HCT116 (cell line): Measurements from ENCODE around the gene CCDC92. TPM values are rescaled to one million over a fixed set of nuclear protein-coding genes. Genes with fewer than 3 reads are reported as not detected.

Experiments used
- ATAC-seq: fragments of 200-7000 bp; cut with Tn5 transposase; 2 replicates; pipeline ENCODE4 v1.9.1; 2020; ENCODE audit warnings: mild to moderate bottlenecking, moderate library complexity
- BruUV-seq: library from RNA; stranded (reverse); fragments of 400-500 nt; replicated peaks from 2 replicates; lab custom pipeline; 2021; lab: Mats Ljungman, UMichigan
- CTCF ChIA-PET: fragments of 300-600 bp; sonication (Branson Sonifier 250); formaldehyde crosslinking; loops from one replicate; lab custom pipeline; 2021; ENCODE audit warnings: antibody characterized with exemption; lab: Charles Lee
- POLR2A ChIA-PET: fragments of 300-600, 350-600 bp; sonication (Branson Sonifier 250); formaldehyde crosslinking; loops from one replicate; lab custom pipeline; 2021; ENCODE audit warnings: antibody characterized with exemption; lab: Charles Lee
- RAD21 ChIA-PET, 2 experiments: fragments of 300-600 bp; sonication (Branson Sonifier 250); formaldehyde crosslinking; loops; one replicate each; lab custom pipeline; 2023; ENCODE audit warnings: low total read pairs in 2 of 2; ENCODE audit not compliant: uncharacterized antibody in 2 of 2, unreplicated experiment in 2 of 2, low non-redundant PET in 1 of 2; lab: Charles Lee
- DNase-seq: peaks from one replicate; pipeline ENCODE4 v3.0.0-alpha.2; 2010; ENCODE audit warnings: low read depth, low spot score
- H2AFZ ChIP-seq: fragments of 200-600 bp; shearing (Covaris generic), sonication (generic); 2 replicates; pipeline ENCODE4 v1.6.1; 2017; ENCODE audit warnings: low read depth, mixed run types, mixed read lengths, antibody characterized with exemption, low read length; ENCODE audit not compliant: poor library complexity, severe bottlenecking
- H3K27ac ChIP-seq: 2 replicates; pipeline ENCODE4 v1.5.1; 2012; ENCODE audit warnings: low read depth, low read length
- H3K27me3 ChIP-seq: fragments of 200-600 bp; sonication (generic); 2 replicates; pipeline ENCODE4 v1.6.1; 2016; ENCODE audit warnings: mixed run types, low read length, mixed read lengths; ENCODE audit not compliant: insufficient read depth
- H3K36me3 ChIP-seq, 2 experiments: fragments of 200-500 bp in 1 of 2; fragments of 200-600 bp in 1 of 2; sonication (Bioruptor generic) in 1 of 2; sonication (generic) in 1 of 2; 2 replicates each; pipeline versions ENCODE4 v1.5.1 to v1.6.1; 2014 to 2016; ENCODE audit warnings: low read length in 2 of 2, inconsistent platforms in 1 of 2, mixed read lengths in 1 of 2, mixed run types in 1 of 2; ENCODE audit not compliant: insufficient read depth in 2 of 2, control insufficient read depth in 1 of 2
- H3K4me1 ChIP-seq, 2 experiments: fragments of 200-600 bp in 1 of 2; sonication (generic) in 1 of 2; 2 replicates each; pipeline versions ENCODE4 v1.5.1 to v1.6.1; 2012 to 2017; ENCODE audit warnings: low read length in 2 of 2, inconsistent platforms in 1 of 2, mild to moderate bottlenecking in 1 of 2, mixed read lengths in 1 of 2, mixed run types in 1 of 2, moderate library complexity in 1 of 2; ENCODE audit not compliant: insufficient read depth in 2 of 2, control insufficient read depth in 1 of 2
- H3K4me2 ChIP-seq: fragments of 200-600 bp; sonication (generic); 2 replicates; pipeline ENCODE4 v1.6.1; 2017; ENCODE audit warnings: mixed run types, low read length, mixed read lengths
- H3K4me3 ChIP-seq, 2 experiments: fragments of 200-600 bp in 1 of 2; sonication (generic) in 1 of 2; replicated peaks in 1 of 2; 2 replicates each; pipeline ENCODE4 v1.5.1; 2011 to 2016; ENCODE audit warnings: low read length in 2 of 2, control low read depth in 1 of 2, low read depth in 1 of 2, mild to moderate bottlenecking in 1 of 2, mixed read lengths in 1 of 2, mixed run types in 1 of 2
- H3K79me2 ChIP-seq: fragments of 200-600 bp; sonication (generic); 2 replicates; pipeline ENCODE4 v1.6.1; 2017; ENCODE audit warnings: mild to moderate bottlenecking, mixed run types, low read length, moderate library complexity, mixed read lengths; ENCODE audit not compliant: insufficient read depth
- H3K9ac ChIP-seq: fragments of 200-600 bp; sonication (generic); 2 replicates; pipeline ENCODE4 v1.6.1; 2016; ENCODE audit warnings: low read length, mixed read lengths
- H3K9me2 ChIP-seq: fragments of 200-600 bp; sonication (generic), shearing (Covaris generic); 2 replicates; pipeline ENCODE4 v1.6.1; 2017; ENCODE audit warnings: mixed run types, mild to moderate bottlenecking, moderate library complexity; ENCODE audit not compliant: insufficient read depth
- H3K9me3 ChIP-seq, 2 experiments: fragments of 200-500 bp in 1 of 2; fragments of 200-600 bp in 1 of 2; sonication (Bioruptor generic) in 1 of 2; sonication (generic) in 1 of 2; 2 replicates each; pipeline ENCODE4 v1.6.1; 2014 to 2017; ENCODE audit warnings: low read length in 2 of 2, mixed read lengths in 2 of 2, inconsistent platforms in 1 of 2, low read depth in 1 of 2, mild to moderate bottlenecking in 1 of 2, mixed run types in 1 of 2, moderate library complexity in 1 of 2; ENCODE audit not compliant: control insufficient read depth in 1 of 2, insufficient read depth in 1 of 2
- H4K20me1 ChIP-seq: fragments of 200-600 bp; sonication (generic), shearing (Covaris generic); 2 replicates; pipeline ENCODE4 v1.6.1; 2017; ENCODE audit warnings: mixed run types, mild to moderate bottlenecking, moderate library complexity; ENCODE audit not compliant: insufficient read depth
- CEBPB ChIP-seq: IDR thresholded peaks from 2 replicates; pipeline ENCODE4 v1.6.1; 2012; ENCODE audit warnings: low read depth
- ELF1 ChIP-seq: IDR thresholded peaks from 2 replicates; pipeline ENCODE4 v1.6.1; 2012; ENCODE audit warnings: low read depth, borderline replicate concordance
- POLR2A ChIP-seq: IDR thresholded peaks from 2 replicates; pipeline ENCODE4 v1.7.0; 2011; ENCODE audit warnings: borderline replicate concordance; ENCODE audit not compliant: insufficient read depth, insufficient read length; ENCODE audit errors: extremely low read depth
- SIN3A ChIP-seq: IDR thresholded peaks from 2 replicates; pipeline ENCODE4 v1.6.1; 2012; ENCODE audit warnings: low read depth
- SP1 ChIP-seq: IDR thresholded peaks from 2 replicates; pipeline ENCODE4 v1.6.1; 2012; ENCODE audit warnings: low read depth
- TCF7L2 ChIP-seq: IDR thresholded peaks from 2 replicates; pipeline ENCODE4 v1.7.0; 2011; ENCODE audit warnings: borderline replicate concordance, inconsistent platforms; ENCODE audit not compliant: insufficient read depth, insufficient read length; ENCODE audit errors: extremely low read depth
- ZBTB33 ChIP-seq: IDR thresholded peaks from 2 replicates; pipeline ENCODE4 v1.6.1; 2011; ENCODE audit warnings: mild to moderate bottlenecking, low read length, moderate library complexity; ENCODE audit not compliant: insufficient replicate concordance; ENCODE audit errors: extremely low read depth
- ZFX ChIP-seq: fragments of 450-650 bp; IDR thresholded peaks from 2 replicates; pipeline ENCODE4 v1.6.1; 2017
- intact Hi-C: fragments of 100-400 bp; cut with micrococcal nuclease; formaldehyde crosslinking; loops from 2 replicates; pipeline ENCODE4 v1.10.0; 2022
- total RNA-seq: library from RNA; stranded (reverse); gene quantifications from one replicate; pipeline ENCODE4 v1.2.1, GENCODE V29; 2021; ENCODE audit not compliant: unreplicated experiment
- TF ChIP-seq, protein P1 (sequence below): IDR thresholded peaks from 2 replicates; pipeline ENCODE4 v1.6.1; 2012

The CCDC92 gene
- total RNA-seq, 1 experiment from 2014 or later = 9.7 TPM

GRCh38 chr12:124013073-124013472 lies 40.4 kb upstream of the CCDC92 start:
- Histone ChIP-seq H3K4me2 (no peak overlapping the region), H4K20me1 (peaks cover 7% of the 10 kb centered on the region; the same call in 1 of the 2 replicates), H3K27ac (no peak overlapping the region), H3K36me3 (peaks cover 17 to 29% of the 10 kb centered on the region in 2 experiments; a peak in 3 of 4 replicates), H3K4me3 (no peak overlapping the region), H3K4me1 (no peaks in the 10 kb centered on the region), H2AFZ (no peak overlapping the region), H3K9me2 (no peaks in the 10 kb centered on the region), H3K9ac (no peak overlapping the region), H3K79me2 (peaks cover 9% of the 10 kb centered on the region; the same call in 1 of the 2 replicates), H3K9me3 (no peaks in the 10 kb centered on the region), H3K27me3 (no peaks in the 10 kb centered on the region)
- TF ChIP-seq TCF7L2 = no peak
- TF ChIP-seq POLR2A = no peak
- no peak for TF ChIP-seq SIN3A
- no peak for TF ChIP-seq ZFX
- CTCF ChIA-PET = interaction anchor here (3.5 kb wide), 1 partner anchor 19 kb away, joined by 9 read pairs; no protein-coding TSS in a partner anchor
- no TSS peak for BruUV-seq
- ATAC-seq (no peak), DNase-seq (no peak)
- POLR2A ChIA-PET = no interaction called here
- intact Hi-C loops = no loop called here
- RAD21 ChIA-PET = no interaction called here

DNA sequence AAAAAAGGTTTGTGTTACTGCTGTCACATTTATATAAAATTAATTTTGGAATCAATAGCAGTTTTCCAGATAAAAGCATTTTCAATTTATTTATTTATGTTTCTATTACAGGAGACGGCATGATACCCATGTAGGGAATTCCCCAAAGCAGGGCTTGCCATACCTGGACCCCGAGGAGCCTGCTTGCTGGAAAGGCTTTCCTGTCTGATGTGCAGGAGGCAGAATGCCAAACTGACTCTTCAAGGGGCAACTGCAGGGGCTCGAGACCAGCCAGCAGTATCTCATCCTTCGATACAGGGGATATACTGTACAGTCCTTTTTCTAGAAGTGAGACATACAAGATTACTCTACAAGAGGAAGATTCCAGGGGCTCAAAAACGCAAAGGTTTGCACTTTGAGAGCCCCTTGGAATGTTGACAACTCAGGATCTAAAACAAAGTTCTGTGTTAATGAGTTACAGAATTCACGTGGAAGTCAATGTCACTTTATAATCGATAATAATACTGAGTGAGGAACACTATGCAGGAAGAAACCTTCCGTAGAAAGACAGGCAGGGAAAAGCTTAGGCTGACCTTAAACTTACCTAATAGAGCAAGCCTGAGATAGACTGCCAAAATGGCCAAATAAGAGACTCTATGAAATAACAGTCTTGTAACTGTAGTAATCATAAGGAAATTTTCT lies 38.9 kb upstream of the CCDC92 start:
- H3K9me2 ChIP-seq = no peaks in the 10 kb centered on the region
- H3K9me3 ChIP-seq = no peaks in the 10 kb centered on the region
- no peaks in the 10 kb centered on the region for H3K27me3 ChIP-seq
- peaks cover 17 to 29% of the 10 kb centered on the region in 2 experiments; a peak in 3 of 4 replicates for H3K36me3 ChIP-seq
- BruUV-seq = no TSS peak
- POLR2A ChIA-PET = no interaction called here
- CTCF ChIA-PET = no interaction called here
- ATAC-seq = no peak
- H3K79me2 ChIP-seq = peaks cover 10% of the 10 kb centered on the region; the same call in 1 of the 2 replicates
- peaks cover 8% of the 10 kb centered on the region; the same call in 1 of the 2 replicates for H4K20me1 ChIP-seq
- no peak overlapping the region for H3K9ac ChIP-seq
- no peak for DNase-seq
- H3K4me2 ChIP-seq = no peak overlapping the region
- H3K4me3 ChIP-seq = no peak overlapping the region
- no peaks in the 10 kb centered on the region for H3K4me1 ChIP-seq
- RAD21 ChIA-PET = no interaction called here
- H2AFZ ChIP-seq = no peak overlapping the region
- intact Hi-C loops = no loop called here
- no peak for TF ChIP-seq TCF7L2
- TF ChIP-seq ZBTB33 = no peak
- TF ChIP-seq, protein P1, sequence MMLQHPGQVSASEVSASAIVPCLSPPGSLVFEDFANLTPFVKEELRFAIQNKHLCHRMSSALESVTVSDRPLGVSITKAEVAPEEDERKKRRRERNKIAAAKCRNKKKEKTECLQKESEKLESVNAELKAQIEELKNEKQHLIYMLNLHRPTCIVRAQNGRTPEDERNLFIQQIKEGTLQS = no peak
- TF ChIP-seq CEBPB = no peak
- no peak for TF ChIP-seq ELF1
- TF ChIP-seq SP1 = no peak
- H3K27ac ChIP-seq = no peak overlapping the region
